HG03064 (cell line): ENCODE data around the gene SCMH1.

Source experiments
- ATAC-seq: cut with Tn5 transposase; IDR thresholded peaks from one replicate; pipeline ENCODE4 v1.9.1; 2021; ENCODE audit warnings: low read depth; ENCODE audit not compliant: unreplicated experiment

The SCMH1 gene

GRCh38 chr1:40984066-40984465, 258.0 kb downstream of the SCMH1 start:
- no peak for ATAC-seq

DNA sequence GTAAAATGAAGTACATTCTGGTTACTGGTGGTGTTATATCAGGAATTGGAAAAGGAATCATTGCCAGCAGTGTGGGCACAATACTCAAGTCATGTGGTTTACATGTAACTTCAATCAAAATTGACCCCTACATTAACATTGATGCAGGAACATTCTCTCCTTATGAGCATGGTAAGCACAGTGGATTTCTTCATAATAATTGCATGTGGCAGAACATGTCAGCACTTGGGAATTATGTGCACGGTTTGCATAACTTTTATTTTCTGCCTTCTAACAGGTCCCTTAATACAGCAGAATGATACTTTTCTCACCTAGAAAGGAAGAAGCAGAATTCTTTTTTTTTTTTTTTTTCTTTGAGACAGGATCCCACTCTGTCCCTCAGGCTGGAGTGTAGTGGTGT, 258.8 kb downstream of the SCMH1 start:
- ATAC-seq, result no peak

- ATAC-seq, result no peak
Observed at GRCh38 chr1:40982721-40983120, 259.4 kb downstream of the SCMH1 start.

- no peak for ATAC-seq
Observed at GRCh38 chr1:40981691-40982448, 260.2 kb downstream of the SCMH1 start.

DNA sequence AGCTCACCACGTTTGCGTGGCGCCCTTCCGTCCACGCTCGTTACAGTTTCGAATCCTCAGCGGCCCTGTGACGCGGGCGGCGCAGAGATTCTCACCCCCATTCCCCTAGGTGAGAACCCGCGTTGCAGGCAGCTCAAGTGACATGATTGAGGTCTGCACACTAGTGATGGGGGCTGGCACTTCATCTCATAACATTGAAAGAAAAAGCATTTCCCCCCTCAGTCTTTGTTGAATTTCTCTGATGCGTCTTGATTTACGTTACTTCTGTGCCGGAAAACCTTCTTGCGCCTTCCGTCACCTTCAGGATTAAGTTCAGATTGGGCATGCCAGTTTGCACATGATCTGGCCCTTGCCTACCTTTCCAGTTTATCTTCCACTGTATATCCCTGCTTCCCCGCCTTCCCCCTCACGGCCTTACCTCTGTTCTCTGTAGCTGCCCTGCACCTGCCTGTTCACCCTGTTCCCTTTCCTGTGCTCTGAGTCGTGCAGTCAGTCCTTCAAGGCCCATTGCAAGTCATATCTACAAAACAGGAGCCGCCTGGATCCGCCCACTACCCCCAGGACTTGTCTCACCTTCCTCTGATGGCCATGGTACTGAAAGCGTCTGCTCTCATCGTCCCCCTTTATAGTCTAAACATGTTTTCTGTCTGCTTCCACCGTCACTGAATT, 261.5 kb downstream of the SCMH1 start:
- no peak for ATAC-seq

- peak; percentile 6 for ATAC-seq
Observed at GRCh38 chr1:40980068-40980452, 262.0 kb downstream of the SCMH1 start.

GRCh38 chr1:40979241-40980067, 262.7 kb downstream of the SCMH1 start, which contains the start of gene CTPS1:
Gene CTPS1 (plus strand): TSS chr1:40979696. CDS start chr1:40983291, 3,595 bp downstream.
- peak; percentile 79 for ATAC-seq

DNA sequence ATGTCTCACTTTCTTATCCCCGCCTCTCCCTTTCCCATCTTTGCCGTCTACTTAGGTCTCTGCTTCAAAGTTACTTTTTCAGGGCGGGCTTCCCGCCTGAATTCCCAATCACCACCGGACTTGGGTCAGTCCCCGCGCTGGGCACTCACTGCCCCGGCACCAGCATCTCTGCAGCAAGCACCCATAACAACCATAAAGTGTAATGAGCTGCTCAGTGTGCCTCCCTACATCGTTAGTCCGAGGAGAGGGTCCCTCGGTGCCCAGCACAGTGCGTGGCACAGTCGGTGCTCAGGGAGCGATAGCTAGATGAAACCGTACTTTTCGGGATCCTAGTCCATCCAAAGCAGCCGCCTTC, 263.2 kb downstream of the SCMH1 start:
- no peak for ATAC-seq

GRCh38 chr1:40977716-40978115, 264.4 kb downstream of the SCMH1 start:
- ATAC-seq, result no peak
